Measurements from ENCODE around the gene AK1. TPM values are rescaled to one million over a fixed set of nuclear protein-coding genes. Genes with fewer than 3 reads are reported as not detected.

AK1 gene
- total and polyA plus RNA-seq, 2 experiments from 2014 or later, result 16.2 to 35.5 TPM

- Histone ChIP-seq H2AFZ (no peak overlapping the region), H3K27me3 (ENCODE audit: insufficient read depth) (peaks cover 5% of the 10 kb centered on the region; the same call in 1 of the 2 replicates), H3K4me2 (peak overlapping the region; percentile 68), H3F3A (replicated peaks; ENCODE audit: low read depth) (peaks cover 19% of the 10 kb centered on the region), H3K9me2 (ENCODE audit: insufficient read depth) (no peaks in the 10 kb centered on the region), H3K79me2 (replicated peaks; ENCODE audit: insufficient read depth) (no peaks in the 10 kb centered on the region), H3K4me3 (peak overlapping the region; percentile 34), H4K20me1 (replicated peaks; ENCODE audit: insufficient read depth) (no peaks in the 10 kb centered on the region), H3K36me3 (ENCODE audit: insufficient read depth) (no peaks in the 10 kb centered on the region), H3K27ac (ENCODE audit: low read depth) (peak overlapping the region; percentile 63; the same call in 1 of the 2 replicates), H3K4me1 (ENCODE audit: insufficient read depth) (peaks cover 28% of the 10 kb centered on the region)
- H3K27me3 Mint-ChIP-seq (ENCODE audit: insufficient read depth, low read depth, poor library complexity), result peaks cover 11% of the 10 kb centered on the region
- DNase-seq (ENCODE audit: low spot score), result peak; percentile 88
- no peaks in the 10 kb centered on the region for H3K9me3 Mint-ChIP-seq
- TF ChIP-seq, protein P1, sequence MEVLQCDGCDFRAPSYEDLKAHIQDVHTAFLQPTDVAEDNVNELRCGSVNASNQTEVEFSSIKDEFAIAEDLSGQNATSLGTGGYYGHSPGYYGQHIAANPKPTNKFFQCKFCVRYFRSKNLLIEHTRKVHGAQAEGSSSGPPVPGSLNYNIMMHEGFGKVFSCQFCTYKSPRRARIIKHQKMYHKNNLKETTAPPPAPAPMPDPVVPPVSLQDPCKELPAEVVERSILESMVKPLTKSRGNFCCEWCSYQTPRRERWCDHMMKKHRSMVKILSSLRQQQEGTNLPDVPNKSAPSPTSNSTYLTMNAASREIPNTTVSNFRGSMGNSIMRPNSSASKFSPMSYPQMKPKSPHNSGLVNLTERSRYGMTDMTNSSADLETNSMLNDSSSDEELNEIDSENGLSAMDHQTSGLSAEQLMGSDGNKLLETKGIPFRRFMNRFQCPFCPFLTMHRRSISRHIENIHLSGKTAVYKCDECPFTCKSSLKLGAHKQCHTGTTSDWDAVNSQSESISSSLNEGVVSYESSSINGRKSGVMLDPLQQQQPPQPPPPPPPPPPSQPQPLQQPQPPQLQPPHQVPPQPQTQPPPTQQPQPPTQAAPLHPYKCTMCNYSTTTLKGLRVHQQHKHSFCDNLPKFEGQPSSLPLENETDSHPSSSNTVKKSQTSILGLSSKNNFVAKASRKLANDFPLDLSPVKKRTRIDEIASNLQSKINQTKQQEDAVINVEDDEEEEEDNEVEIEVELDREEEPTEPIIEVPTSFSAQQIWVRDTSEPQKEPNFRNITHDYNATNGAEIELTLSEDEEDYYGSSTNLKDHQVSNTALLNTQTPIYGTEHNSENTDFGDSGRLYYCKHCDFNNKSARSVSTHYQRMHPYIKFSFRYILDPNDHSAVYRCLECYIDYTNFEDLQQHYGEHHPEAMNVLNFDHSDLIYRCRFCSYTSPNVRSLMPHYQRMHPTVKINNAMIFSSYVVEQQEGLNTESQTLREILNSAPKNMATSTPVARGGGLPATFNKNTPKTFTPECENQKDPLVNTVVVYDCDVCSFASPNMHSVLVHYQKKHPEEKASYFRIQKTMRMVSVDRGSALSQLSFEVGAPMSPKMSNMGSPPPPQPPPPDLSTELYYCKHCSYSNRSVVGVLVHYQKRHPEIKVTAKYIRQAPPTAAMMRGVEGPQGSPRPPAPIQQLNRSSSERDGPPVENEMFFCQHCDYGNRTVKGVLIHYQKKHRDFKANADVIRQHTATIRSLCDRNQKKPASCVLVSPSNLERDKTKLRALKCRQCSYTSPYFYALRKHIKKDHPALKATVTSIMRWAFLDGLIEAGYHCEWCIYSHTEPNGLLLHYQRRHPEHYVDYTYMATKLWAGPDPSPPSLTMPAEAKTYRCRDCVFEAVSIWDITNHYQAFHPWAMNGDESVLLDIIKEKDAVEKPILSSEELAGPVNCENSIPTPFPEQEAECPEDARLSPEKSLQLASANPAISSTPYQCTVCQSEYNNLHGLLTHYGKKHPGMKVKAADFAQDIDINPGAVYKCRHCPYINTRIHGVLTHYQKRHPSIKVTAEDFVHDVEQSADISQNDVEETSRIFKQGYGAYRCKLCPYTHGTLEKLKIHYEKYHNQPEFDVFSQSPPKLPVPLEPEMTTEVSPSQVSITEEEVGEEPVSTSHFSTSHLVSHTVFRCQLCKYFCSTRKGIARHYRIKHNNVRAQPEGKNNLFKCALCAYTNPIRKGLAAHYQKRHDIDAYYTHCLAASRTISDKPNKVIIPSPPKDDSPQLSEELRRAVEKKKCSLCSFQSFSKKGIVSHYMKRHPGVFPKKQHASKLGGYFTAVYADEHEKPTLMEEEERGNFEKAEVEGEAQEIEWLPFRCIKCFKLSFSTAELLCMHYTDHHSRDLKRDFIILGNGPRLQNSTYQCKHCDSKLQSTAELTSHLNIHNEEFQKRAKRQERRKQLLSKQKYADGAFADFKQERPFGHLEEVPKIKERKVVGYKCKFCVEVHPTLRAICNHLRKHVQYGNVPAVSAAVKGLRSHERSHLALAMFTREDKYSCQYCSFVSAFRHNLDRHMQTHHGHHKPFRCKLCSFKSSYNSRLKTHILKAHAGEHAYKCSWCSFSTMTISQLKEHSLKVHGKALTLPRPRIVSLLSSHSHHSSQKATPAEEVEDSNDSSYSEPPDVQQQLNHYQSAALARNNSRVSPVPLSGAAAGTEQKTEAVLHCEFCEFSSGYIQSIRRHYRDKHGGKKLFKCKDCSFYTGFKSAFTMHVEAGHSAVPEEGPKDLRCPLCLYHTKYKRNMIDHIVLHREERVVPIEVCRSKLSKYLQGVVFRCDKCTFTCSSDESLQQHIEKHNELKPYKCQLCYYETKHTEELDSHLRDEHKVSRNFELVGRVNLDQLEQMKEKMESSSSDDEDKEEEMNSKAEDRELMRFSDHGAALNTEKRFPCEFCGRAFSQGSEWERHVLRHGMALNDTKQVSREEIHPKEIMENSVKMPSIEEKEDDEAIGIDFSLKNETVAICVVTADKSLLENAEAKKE (CRISPR knock-in tag; IDR thresholded peaks at IDR 0.05), result no peak
- TF ChIP-seq, protein P2, sequence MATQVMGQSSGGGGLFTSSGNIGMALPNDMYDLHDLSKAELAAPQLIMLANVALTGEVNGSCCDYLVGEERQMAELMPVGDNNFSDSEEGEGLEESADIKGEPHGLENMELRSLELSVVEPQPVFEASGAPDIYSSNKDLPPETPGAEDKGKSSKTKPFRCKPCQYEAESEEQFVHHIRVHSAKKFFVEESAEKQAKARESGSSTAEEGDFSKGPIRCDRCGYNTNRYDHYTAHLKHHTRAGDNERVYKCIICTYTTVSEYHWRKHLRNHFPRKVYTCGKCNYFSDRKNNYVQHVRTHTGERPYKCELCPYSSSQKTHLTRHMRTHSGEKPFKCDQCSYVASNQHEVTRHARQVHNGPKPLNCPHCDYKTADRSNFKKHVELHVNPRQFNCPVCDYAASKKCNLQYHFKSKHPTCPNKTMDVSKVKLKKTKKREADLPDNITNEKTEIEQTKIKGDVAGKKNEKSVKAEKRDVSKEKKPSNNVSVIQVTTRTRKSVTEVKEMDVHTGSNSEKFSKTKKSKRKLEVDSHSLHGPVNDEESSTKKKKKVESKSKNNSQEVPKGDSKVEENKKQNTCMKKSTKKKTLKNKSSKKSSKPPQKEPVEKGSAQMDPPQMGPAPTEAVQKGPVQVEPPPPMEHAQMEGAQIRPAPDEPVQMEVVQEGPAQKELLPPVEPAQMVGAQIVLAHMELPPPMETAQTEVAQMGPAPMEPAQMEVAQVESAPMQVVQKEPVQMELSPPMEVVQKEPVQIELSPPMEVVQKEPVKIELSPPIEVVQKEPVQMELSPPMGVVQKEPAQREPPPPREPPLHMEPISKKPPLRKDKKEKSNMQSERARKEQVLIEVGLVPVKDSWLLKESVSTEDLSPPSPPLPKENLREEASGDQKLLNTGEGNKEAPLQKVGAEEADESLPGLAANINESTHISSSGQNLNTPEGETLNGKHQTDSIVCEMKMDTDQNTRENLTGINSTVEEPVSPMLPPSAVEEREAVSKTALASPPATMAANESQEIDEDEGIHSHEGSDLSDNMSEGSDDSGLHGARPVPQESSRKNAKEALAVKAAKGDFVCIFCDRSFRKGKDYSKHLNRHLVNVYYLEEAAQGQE (IDR thresholded peaks at IDR 0.05; ENCODE audit: unreplicated experiment), result peak; percentile 6
- TF ChIP-seq EZH2 (IDR thresholded peaks at IDR 0.05; ENCODE audit: low read depth, unreplicated experiment), result no peak
- TF ChIP-seq ETS1 (IDR thresholded peaks at IDR 0.05), result peak; percentile 45; the same call in 1 of the 2 replicates
- TF ChIP-seq STAT1 (IDR thresholded peaks at IDR 0.05; ENCODE audit: unreplicated experiment), result no peak
- no peak for TF ChIP-seq JUNB (IDR thresholded peaks at IDR 0.05; ENCODE audit: unreplicated experiment)
- 0 out of 2 replicates have a peak, but pooled peaks have one; percentile 23 for TF ChIP-seq CREB1 (CRISPR knock-in tag; IDR thresholded peaks at IDR 0.05; ENCODE audit: low read depth)
- TF ChIP-seq, protein P3, sequence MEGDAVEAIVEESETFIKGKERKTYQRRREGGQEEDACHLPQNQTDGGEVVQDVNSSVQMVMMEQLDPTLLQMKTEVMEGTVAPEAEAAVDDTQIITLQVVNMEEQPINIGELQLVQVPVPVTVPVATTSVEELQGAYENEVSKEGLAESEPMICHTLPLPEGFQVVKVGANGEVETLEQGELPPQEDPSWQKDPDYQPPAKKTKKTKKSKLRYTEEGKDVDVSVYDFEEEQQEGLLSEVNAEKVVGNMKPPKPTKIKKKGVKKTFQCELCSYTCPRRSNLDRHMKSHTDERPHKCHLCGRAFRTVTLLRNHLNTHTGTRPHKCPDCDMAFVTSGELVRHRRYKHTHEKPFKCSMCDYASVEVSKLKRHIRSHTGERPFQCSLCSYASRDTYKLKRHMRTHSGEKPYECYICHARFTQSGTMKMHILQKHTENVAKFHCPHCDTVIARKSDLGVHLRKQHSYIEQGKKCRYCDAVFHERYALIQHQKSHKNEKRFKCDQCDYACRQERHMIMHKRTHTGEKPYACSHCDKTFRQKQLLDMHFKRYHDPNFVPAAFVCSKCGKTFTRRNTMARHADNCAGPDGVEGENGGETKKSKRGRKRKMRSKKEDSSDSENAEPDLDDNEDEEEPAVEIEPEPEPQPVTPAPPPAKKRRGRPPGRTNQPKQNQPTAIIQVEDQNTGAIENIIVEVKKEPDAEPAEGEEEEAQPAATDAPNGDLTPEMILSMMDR (conservative IDR thresholded peaks at IDR 0.05; ENCODE audit: low read depth in 2 of 2), result no peak
- no peak for TF ChIP-seq ZNF114 (CRISPR knock-in tag; IDR thresholded peaks at IDR 0.05)
- TF ChIP-seq ZNF331 (CRISPR knock-in tag; IDR thresholded peaks at IDR 0.05; ENCODE audit: low read depth), result no peak
- no peak for TF ChIP-seq EZH2phosphoT487 (IDR thresholded peaks at IDR 0.05; ENCODE audit: unreplicated experiment)
- TF ChIP-seq POLR2AphosphoS5 (IDR thresholded peaks at IDR 0.05; ENCODE audit: low read depth), result peak; percentile 44; the same call in 1 of the 2 replicates
- no peak for TF ChIP-seq NANOG (IDR thresholded peaks at IDR 0.05; ENCODE audit: borderline replicate concordance)
- H3K4me1 Mint-ChIP-seq, result peaks cover 23% of the 10 kb centered on the region
- peak overlapping the region; percentile 51 for H3K27ac Mint-ChIP-seq
- no peaks in the 10 kb centered on the region for H3K36me3 Mint-ChIP-seq (ENCODE audit: low read depth)
- ATAC-seq, result peak; percentile 33
- peak overlapping the region; percentile 21; the same call in 2 of the 3 replicates for H3K4me3 Mint-ChIP-seq
These were observed 26.3 kb upstream of the AK1 start for GRCh38 chr9:127903557-127904475.

Measured in GM23338 (cell line).